Stomach smooth muscle (tissue), 2 donors: ENCODE data around the gene SMIM28.

Experiments
- H3K27ac ChIP-seq: one replicate; pipeline ENCODE4 v1.7.0; 2013; ENCODE audit warnings: mild to moderate bottlenecking, low read length, inconsistent platforms
- H3K27me3 ChIP-seq, 2 donors: one replicate each; pipeline ENCODE4 v1.7.0; 2013; ENCODE audit warnings: low read length in 2 of 2; ENCODE audit not compliant: insufficient read depth in 2 of 2, control insufficient read depth in 1 of 2
- H3K36me3 ChIP-seq, 2 donors: one replicate each; pipeline ENCODE4 v1.7.0; 2013; ENCODE audit warnings: low read length in 2 of 2; ENCODE audit not compliant: control insufficient read depth in 2 of 2, insufficient read depth in 2 of 2
- H3K4me1 ChIP-seq: one replicate; pipeline ENCODE4 v1.7.0; 2013; ENCODE audit warnings: low read length; ENCODE audit not compliant: control insufficient read depth, insufficient read depth
- H3K4me3 ChIP-seq, 2 donors: one replicate each; pipeline ENCODE4 v1.7.0; 2013; ENCODE audit warnings: low read length in 2 of 2
- H3K9ac ChIP-seq, 2 donors: one replicate each; pipeline ENCODE4 v1.7.0; 2013; ENCODE audit warnings: low read length in 2 of 2, mild to moderate bottlenecking in 1 of 2
- H3K9me3 ChIP-seq, 2 donors: one replicate each; pipeline ENCODE4 v1.7.0; 2013; ENCODE audit warnings: low read length in 2 of 2; ENCODE audit not compliant: control insufficient read depth in 2 of 2
- donor health status: healthy.
- donor health status: Pancreatic carcinoma.

Gene SMIM28

DNA sequence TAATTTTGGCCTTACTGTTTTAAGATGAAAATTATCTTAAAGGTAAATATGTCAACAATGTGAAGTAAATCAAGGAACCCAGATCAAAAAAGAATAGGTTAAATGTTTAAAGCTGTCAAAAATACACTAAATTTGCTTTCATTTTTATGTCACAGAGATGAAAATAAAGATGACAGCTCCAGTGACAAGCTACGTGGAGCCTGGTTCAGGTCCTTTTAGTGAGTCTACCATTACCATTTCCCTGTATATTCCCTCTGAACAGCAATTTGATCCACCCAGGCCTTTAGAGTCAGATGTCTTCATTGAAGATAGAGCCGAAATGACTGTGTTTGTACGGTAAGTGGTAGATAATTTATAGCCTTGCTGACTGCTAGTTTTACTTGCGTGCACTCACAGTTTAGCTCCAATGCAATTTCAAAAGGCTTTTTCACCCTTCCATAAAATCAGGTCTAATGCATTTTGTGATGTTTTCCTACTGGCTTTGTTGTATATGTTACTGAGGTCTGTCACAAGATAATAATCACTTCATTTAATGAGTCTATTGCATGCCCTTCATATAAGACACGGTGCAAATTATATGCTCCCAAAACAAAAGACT, 28.2 kb downstream of the SMIM28 start:
- no peak overlapping the region for H3K9ac ChIP-seq
- H3K27ac ChIP-seq: no peak overlapping the region
- peaks cover 20 to 40% of the 10 kb centered on the region in 2 donors for H3K36me3 ChIP-seq
- no peak overlapping the region for H3K4me3 ChIP-seq
- no peaks in the 10 kb centered on the region for H3K9me3 ChIP-seq
- H3K4me1 ChIP-seq: peaks cover 12% of the 10 kb centered on the region
- H3K27me3 ChIP-seq: no peaks in the 10 kb centered on the region

- no peak overlapping the region for H3K27ac ChIP-seq
- H3K9me3 ChIP-seq: no peaks in the 10 kb centered on the region
- H3K27me3 ChIP-seq: no peaks in the 10 kb centered on the region
- no peak overlapping the region for H3K4me3 ChIP-seq
- peaks cover 21 to 44% of the 10 kb centered on the region in 2 donors for H3K36me3 ChIP-seq
- peaks cover 12% of the 10 kb centered on the region for H3K4me1 ChIP-seq
- H3K9ac ChIP-seq: no peak overlapping the region
These were observed 28.7 kb downstream of the SMIM28 start for GRCh38 chr6:138406443-138406842.

DNA sequence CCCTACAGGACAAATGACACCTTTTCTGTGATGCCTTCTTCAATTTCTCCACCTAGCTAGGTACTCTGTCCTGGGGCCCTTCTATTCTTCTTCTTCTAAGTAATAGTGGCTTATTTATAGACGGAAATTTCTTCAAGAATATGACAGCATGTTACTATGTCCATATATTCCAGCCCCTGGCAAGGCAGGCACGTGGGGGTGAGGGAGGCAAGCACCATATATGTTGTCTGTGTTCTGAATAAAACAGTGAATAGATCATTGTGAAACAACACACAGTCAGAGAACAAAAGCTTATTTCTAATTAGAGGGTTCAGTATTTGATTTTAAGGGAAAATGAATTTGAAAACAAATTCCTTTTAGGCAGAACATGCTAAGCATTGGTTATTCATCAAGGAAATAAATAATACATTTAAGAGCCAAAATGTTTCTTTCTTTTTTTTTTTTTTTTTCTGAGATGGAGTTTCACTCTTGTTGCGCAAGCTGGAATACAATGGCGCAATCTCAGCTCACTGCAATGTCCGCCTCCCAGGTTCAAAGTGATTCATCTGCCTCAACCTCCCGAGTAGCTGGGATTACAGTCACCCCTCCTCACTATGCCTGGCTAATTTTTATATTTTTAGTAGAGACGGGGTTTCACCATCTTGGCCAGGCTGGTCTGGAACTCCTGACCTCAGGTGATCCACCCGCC, 32.5 kb downstream of the SMIM28 start:
- Histone ChIP-seq H3K9me3 (no peaks in the 10 kb centered on the region), H3K27me3 (no peaks in the 10 kb centered on the region), H3K4me3 (no peak overlapping the region), H3K36me3 (peaks cover 41 to 69% of the 10 kb centered on the region in 2 donors), H3K9ac (no peak overlapping the region), H3K27ac (no peak overlapping the region), H3K4me1 (peaks cover 3% of the 10 kb centered on the region)

GRCh38 chr6:138410972-138411880, 33.5 kb downstream of the SMIM28 start:
- Histone ChIP-seq H3K9ac (no peak overlapping the region), H3K4me1 (peaks cover 3% of the 10 kb centered on the region), H3K27ac (no peak overlapping the region), H3K27me3 (no peaks in the 10 kb centered on the region), H3K36me3 (peaks cover 47 to 69% of the 10 kb centered on the region in 2 donors), H3K9me3 (no peaks in the 10 kb centered on the region), H3K4me3 (no peak overlapping the region)

DNA sequence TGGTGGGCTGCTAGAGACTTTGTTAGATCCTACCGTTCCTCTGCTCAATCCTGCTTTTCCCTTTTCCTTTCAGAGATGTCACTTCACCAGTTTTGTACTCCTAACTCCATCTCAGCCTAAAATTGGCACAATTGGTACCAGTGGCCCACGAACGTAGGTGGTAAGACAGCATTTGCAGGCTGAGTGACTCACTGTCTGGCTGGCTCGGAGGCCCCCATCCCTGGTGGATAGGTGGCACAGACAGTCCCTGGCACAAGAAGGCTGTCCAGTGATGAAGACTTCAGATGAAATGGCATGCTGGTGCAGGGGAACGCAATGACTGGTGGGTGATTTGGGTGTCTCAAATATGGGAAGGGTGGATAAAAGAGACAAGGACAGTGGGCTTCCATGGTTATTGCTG, 37.4 kb downstream of the SMIM28 start:
- Histone ChIP-seq H3K4me3 (no peak overlapping the region), H3K27me3 (no peaks in the 10 kb centered on the region), H3K36me3 (peaks cover 32 to 43% of the 10 kb centered on the region in 2 donors), H3K27ac (no peak overlapping the region), H3K9me3 (no peaks in the 10 kb centered on the region), H3K4me1 (no peaks in the 10 kb centered on the region), H3K9ac (no peak overlapping the region)

DNA sequence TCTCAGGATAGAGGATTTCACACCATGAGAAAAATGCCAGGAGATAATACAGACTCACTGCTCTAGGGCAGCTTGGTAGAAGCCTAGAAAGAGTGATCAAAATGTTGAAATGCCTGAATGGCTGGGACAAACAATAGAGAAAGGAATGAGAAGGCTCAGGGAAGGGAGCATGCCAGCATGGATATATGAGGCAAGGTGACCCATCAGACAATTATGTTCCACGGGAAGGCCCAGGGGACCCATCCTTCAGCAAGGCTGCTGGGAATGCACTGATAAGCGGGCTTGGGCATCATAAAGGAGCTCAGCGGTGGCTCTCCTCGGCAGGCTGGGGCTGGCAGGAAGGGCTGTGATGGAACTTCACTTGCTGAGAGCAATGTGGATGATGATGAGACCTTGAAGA, 38.5 kb downstream of the SMIM28 start:
- H3K27me3 ChIP-seq: no peaks in the 10 kb centered on the region
- H3K9ac ChIP-seq: no peak overlapping the region
- H3K4me3 ChIP-seq: no peak overlapping the region
- no peaks in the 10 kb centered on the region for H3K4me1 ChIP-seq
- H3K9me3 ChIP-seq: no peaks in the 10 kb centered on the region
- H3K27ac ChIP-seq: no peak overlapping the region
- H3K36me3 ChIP-seq: peaks cover 26 to 38% of the 10 kb centered on the region in 2 donors

GRCh38 chr6:138417493-138418117, 39.9 kb downstream of the SMIM28 start:
- H3K9ac ChIP-seq: no peak overlapping the region
- peaks cover 18 to 26% of the 10 kb centered on the region in 2 donors for H3K36me3 ChIP-seq
- H3K27ac ChIP-seq: no peak overlapping the region
- no peak overlapping the region for H3K4me3 ChIP-seq
- H3K4me1 ChIP-seq: no peaks in the 10 kb centered on the region
- H3K27me3 ChIP-seq: no peaks in the 10 kb centered on the region
- no peaks in the 10 kb centered on the region for H3K9me3 ChIP-seq

- Histone ChIP-seq H3K9me3 (no peaks in the 10 kb centered on the region), H3K27ac (no peak overlapping the region), H3K27me3 (no peaks in the 10 kb centered on the region), H3K4me3 (no peak overlapping the region), H3K9ac (no peak overlapping the region), H3K4me1 (no peaks in the 10 kb centered on the region), H3K36me3 (peaks cover 13 to 23% of the 10 kb centered on the region in 2 donors)
These were observed 40.5 kb downstream of the SMIM28 start for GRCh38 chr6:138418118-138418742.

- peaks cover 10 to 11% of the 10 kb centered on the region in 2 donors for H3K36me3 ChIP-seq
- no peaks in the 10 kb centered on the region for H3K9me3 ChIP-seq
- no peak overlapping the region for H3K4me3 ChIP-seq
- H3K27me3 ChIP-seq: no peaks in the 10 kb centered on the region
- no peak overlapping the region for H3K27ac ChIP-seq
- H3K9ac ChIP-seq: no peak overlapping the region
- no peaks in the 10 kb centered on the region for H3K4me1 ChIP-seq
These were observed 42.1 kb downstream of the SMIM28 start for GRCh38 chr6:138419766-138420165.

DNA sequence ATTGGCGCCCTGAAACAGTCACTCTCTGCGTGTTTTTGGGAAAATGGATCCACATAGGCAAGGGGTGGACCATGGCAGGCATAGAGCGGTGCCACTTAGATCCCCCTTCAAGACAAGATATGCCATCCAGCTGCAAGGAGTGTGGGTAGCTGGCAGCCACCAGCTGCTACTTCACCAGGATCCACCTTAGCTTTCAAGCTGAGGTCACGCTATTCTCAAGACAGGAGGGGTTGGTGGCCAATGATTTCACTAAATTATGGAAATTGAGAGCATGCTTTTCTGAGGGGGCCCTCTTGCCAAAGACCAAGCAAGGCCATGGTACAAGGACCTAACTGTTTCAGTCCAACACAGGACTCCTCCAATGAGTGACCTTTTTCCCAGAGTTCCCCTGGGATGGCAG, 42.7 kb downstream of the SMIM28 start:
- H3K27ac ChIP-seq: no peak overlapping the region
- peaks cover 7 to 10% of the 10 kb centered on the region in 2 donors for H3K36me3 ChIP-seq
- no peak overlapping the region for H3K9ac ChIP-seq
- H3K4me3 ChIP-seq: no peak overlapping the region
- H3K27me3 ChIP-seq: no peaks in the 10 kb centered on the region
- H3K4me1 ChIP-seq: no peaks in the 10 kb centered on the region
- H3K9me3 ChIP-seq: no peaks in the 10 kb centered on the region
